Measurements from ENCODE around the gene EDNRA. TPM values are rescaled to one million over a fixed set of nuclear protein-coding genes. Genes with fewer than 3 reads are reported as not detected.

The EDNRA gene
- total and polyA plus RNA-seq, 5 experiments from 2014 or later = not detected

- H3K27ac Mint-ChIP-seq = no peak overlapping the region
- H3K27me3 Mint-ChIP-seq = peaks cover 4 to 33% (median 13%) of the 10 kb centered on the region in 5 donors
- ATAC-seq = no peak
- DNase-seq = no peak
- peaks cover 0 to 3% (median 0%) of the 10 kb centered on the region in 9 donors for H3K9me3 Mint-ChIP-seq
- POLR2A ChIA-PET = no interaction called here
- H3K4me3 Mint-ChIP-seq = no peak overlapping the region
- peaks cover 0 to 2% (median 0%) of the 10 kb centered on the region in 3 donors for H3K36me3 Mint-ChIP-seq
- H3K4me1 Mint-ChIP-seq = no peaks in the 10 kb centered on the region
These were observed 28.5 kb downstream of the EDNRA start for GRCh38 chr4:147509386-147509785.

GRCh38 chr4:147510962-147511668, 30.2 kb downstream of the EDNRA start:
- no peak for DNase-seq
- H3K4me1 Mint-ChIP-seq = no peaks in the 10 kb centered on the region
- no peak overlapping the region for H3K27ac Mint-ChIP-seq
- H3K36me3 Mint-ChIP-seq = no peaks in the 10 kb centered on the region
- POLR2A ChIA-PET = no interaction called here
- ATAC-seq = no peak
- H3K9me3 Mint-ChIP-seq = no peaks in the 10 kb centered on the region
- no peak overlapping the region for H3K4me3 Mint-ChIP-seq
- H3K27me3 Mint-ChIP-seq = peaks cover 2 to 37% (median 13%) of the 10 kb centered on the region in 5 donors

GRCh38 chr4:147513091-147513490, 32.2 kb downstream of the EDNRA start:
- POLR2A ChIA-PET = no interaction called here

GRCh38 chr4:147513952-147514351, 33.1 kb downstream of the EDNRA start:
- ATAC-seq = no peak
- DNase-seq = no peak
- no peaks in the 10 kb centered on the region for H3K4me1 Mint-ChIP-seq
- POLR2A ChIA-PET = no interaction called here
- peaks cover 1 to 37% (median 16%) of the 10 kb centered on the region in 5 donors for H3K27me3 Mint-ChIP-seq
- no peak overlapping the region for H3K27ac Mint-ChIP-seq
- no peaks in the 10 kb centered on the region for H3K36me3 Mint-ChIP-seq
- no peak overlapping the region for H3K4me3 Mint-ChIP-seq
- no peaks in the 10 kb centered on the region for H3K9me3 Mint-ChIP-seq

More at GRCh38 chr4:147513091-147513490, 32.2 kb downstream of the EDNRA start:
- no peaks in the 10 kb centered on the region for H3K4me1 Mint-ChIP-seq
- H3K4me3 Mint-ChIP-seq = no peak overlapping the region
- ATAC-seq (no peak), DNase-seq (no peak)
- peaks cover 2 to 37% (median 16%) of the 10 kb centered on the region in 5 donors for H3K27me3 Mint-ChIP-seq
- no peaks in the 10 kb centered on the region for H3K9me3 Mint-ChIP-seq
- no peaks in the 10 kb centered on the region for H3K36me3 Mint-ChIP-seq
- H3K27ac Mint-ChIP-seq = no peak overlapping the region

DNA sequence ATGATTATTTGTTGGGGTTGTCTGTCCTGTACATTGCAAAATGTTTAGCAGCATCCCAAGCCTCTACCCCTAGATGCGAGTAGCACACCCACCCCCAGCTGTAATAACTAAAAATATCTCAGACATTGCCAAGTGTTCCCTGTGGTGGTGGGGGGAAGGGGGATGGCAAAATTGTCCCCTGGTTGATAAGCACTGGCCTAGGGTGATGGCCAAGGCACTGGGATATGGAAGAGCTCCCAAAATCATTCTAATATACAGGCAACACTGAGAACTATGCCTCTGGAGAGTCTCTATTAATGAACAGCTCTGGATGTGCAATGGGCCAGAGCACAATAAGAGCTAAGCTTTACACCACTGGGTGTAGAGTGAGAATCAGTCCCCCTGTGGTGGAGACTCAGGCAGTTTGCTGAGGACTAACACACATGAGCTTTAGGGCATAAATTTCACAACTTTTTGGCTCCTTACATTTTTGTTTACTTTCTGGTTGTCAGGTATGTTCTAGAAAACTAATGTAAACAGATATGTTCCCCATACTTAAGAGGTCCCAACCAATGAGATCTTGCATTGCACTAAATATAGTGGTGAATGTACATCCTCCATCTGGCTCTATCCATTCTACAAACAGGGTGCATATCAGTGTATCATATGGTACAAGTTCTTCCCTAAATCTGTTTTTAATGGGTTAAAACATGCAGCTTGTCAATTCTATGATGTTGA, 34.5 kb downstream of the EDNRA start:
- peaks cover 2 to 48% (median 20%) of the 10 kb centered on the region in 5 donors for H3K27me3 Mint-ChIP-seq
- no peak for DNase-seq
- no peak for ATAC-seq
- no peak overlapping the region for H3K4me3 Mint-ChIP-seq
- no peaks in the 10 kb centered on the region for H3K36me3 Mint-ChIP-seq
- H3K4me1 Mint-ChIP-seq = no peaks in the 10 kb centered on the region
- H3K9me3 Mint-ChIP-seq = no peaks in the 10 kb centered on the region
- POLR2A ChIA-PET = no interaction called here
- no peak overlapping the region for H3K27ac Mint-ChIP-seq

DNA sequence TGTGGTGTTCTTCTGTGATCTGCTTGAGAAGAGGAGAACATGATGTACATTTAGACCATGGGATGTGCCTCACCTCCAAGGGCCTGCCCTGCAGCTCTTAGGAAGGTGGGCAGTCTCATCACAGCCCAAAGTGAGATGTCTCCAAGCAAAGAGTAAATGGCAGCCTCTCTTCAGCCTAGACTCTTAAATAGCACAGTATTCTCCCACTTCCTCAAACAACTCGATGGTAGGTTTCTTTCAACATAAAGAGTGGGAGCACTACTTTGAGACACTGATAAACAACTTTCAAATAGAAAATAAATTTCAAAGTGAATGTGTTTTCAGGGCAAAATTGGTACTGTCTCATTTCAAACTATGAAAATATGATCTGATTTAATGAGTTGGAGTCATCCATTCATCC, 35.2 kb downstream of the EDNRA start:
- ATAC-seq (no peak), DNase-seq (no peak)
- no peaks in the 10 kb centered on the region for H3K4me1 Mint-ChIP-seq
- POLR2A ChIA-PET = no interaction called here
- H3K27me3 Mint-ChIP-seq = peaks cover 2 to 46% (median 20%) of the 10 kb centered on the region in 5 donors
- no peak overlapping the region for H3K4me3 Mint-ChIP-seq
- H3K36me3 Mint-ChIP-seq = no peaks in the 10 kb centered on the region
- H3K27ac Mint-ChIP-seq = no peak overlapping the region
- no peaks in the 10 kb centered on the region for H3K9me3 Mint-ChIP-seq

GRCh38 chr4:147518086-147518485, 37.2 kb downstream of the EDNRA start:
- POLR2A ChIA-PET = no interaction called here
- ATAC-seq = no peak

GRCh38 chr4:147518846-147519767, 38.2 kb downstream of the EDNRA start:
- no peak overlapping the region for H3K4me3 Mint-ChIP-seq
- ATAC-seq (peak in 1 of 2 donors; percentile 73), DNase-seq (peak; percentile 4 to 64 (median 26))
- POLR2A ChIA-PET = interaction anchor here (0.6 kb wide), 1 partner anchor 90 kb away, joined by 6 read pairs; no protein-coding TSS in a partner anchor
- peaks cover 2 to 19% (median 5%) of the 10 kb centered on the region in 5 donors for H3K27me3 Mint-ChIP-seq
- H3K36me3 Mint-ChIP-seq = no peaks in the 10 kb centered on the region
- H3K4me1 Mint-ChIP-seq = no peaks in the 10 kb centered on the region
- no peaks in the 10 kb centered on the region for H3K9me3 Mint-ChIP-seq
- H3K27ac Mint-ChIP-seq = no peak overlapping the region

More at GRCh38 chr4:147518086-147518485, 37.2 kb downstream of the EDNRA start:
- Mint-ChIP-seq H3K27me3 (peaks cover 2 to 29% (median 8%) of the 10 kb centered on the region in 5 donors), H3K4me3 (no peak overlapping the region), H3K27ac (no peak overlapping the region), H3K4me1 (no peaks in the 10 kb centered on the region), H3K36me3 (no peaks in the 10 kb centered on the region), H3K9me3 (no peaks in the 10 kb centered on the region)
- no peak for DNase-seq

GRCh38 chr4:147524601-147525000, 43.7 kb downstream of the EDNRA start:
- ATAC-seq = no peak
- H3K27ac Mint-ChIP-seq = no peak overlapping the region
- H3K4me1 Mint-ChIP-seq = no peaks in the 10 kb centered on the region
- H3K9me3 Mint-ChIP-seq = no peaks in the 10 kb centered on the region
- H3K4me3 Mint-ChIP-seq = no peak overlapping the region
- POLR2A ChIA-PET = no interaction called here
- DNase-seq = no peak
- peaks cover 0 to 23% (median 10%) of the 10 kb centered on the region in 5 donors for H3K27me3 Mint-ChIP-seq
- H3K36me3 Mint-ChIP-seq = no peaks in the 10 kb centered on the region

DNA sequence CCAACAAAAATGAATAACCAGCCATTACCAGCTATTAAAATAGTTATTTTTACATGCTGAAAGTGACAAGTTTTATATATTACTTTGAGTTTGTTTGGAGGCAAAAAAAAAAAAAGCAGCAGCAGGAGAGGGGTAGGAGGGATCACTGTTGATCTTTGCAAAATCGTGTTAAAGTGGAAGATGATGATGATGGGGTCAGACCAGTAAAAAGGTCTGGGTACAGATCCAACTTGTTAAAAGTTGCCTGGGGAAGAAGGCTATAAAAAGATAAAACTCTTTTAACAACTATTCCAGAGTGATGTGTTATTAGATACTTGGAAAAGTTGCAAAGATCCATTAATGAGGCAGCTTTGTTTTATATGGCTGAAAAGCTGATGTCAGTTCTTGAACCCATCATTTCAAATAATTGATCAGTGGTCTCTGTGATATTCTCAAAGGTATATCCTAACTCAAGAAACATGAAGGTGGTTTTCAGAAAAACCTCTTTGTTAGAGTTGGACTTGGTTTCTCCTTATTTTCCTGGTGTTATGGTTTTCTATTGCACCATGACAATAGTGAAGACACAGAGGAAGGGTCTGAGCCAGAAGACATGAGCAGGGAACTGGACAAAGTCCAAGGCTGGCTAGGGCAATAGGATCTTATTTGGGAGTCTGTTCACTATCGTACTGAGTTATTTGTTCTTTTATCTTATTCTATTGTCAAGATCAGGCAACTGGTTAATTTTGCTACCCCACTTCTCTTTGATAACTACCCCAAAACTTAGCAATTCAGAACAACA, 44.8 kb downstream of the EDNRA start:
- Mint-ChIP-seq H3K27me3 (peaks cover 0 to 15% (median 10%) of the 10 kb centered on the region in 5 donors), H3K4me1 (no peaks in the 10 kb centered on the region), H3K36me3 (no peaks in the 10 kb centered on the region), H3K9me3 (no peaks in the 10 kb centered on the region), H3K27ac (no peak overlapping the region), H3K4me3 (no peak overlapping the region)
- no peak for DNase-seq
- POLR2A ChIA-PET = no interaction called here
- no peak for ATAC-seq

DNA sequence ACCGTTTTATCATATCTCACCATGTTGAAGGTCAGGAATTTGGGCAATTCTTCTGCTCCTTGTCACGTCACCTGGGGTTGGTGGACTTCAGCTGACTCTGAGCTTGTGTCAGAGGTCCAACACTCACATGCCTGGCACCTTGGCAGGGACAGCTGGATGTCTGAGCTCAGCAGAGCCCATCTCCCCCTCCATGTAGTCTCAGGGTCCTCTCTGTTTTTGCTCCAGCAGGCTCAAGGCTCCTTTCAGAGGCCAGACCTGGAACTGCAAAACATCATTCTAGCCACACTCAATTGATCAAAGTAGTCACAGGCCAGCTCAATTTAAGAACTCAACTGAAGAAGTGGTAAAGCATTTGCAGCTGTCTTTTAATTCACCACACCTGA, 45.4 kb downstream of the EDNRA start:
- peaks cover 0 to 20% (median 10%) of the 10 kb centered on the region in 5 donors for H3K27me3 Mint-ChIP-seq
- no peak for DNase-seq
- no peak overlapping the region for H3K4me3 Mint-ChIP-seq
- no peaks in the 10 kb centered on the region for H3K9me3 Mint-ChIP-seq
- no peak overlapping the region for H3K27ac Mint-ChIP-seq
- no peaks in the 10 kb centered on the region for H3K4me1 Mint-ChIP-seq
- ATAC-seq = no peak
- no peaks in the 10 kb centered on the region for H3K36me3 Mint-ChIP-seq
- POLR2A ChIA-PET = no interaction called here

- no peak for ATAC-seq
- no peaks in the 10 kb centered on the region for H3K36me3 Mint-ChIP-seq
- no peak overlapping the region for H3K27ac Mint-ChIP-seq
- H3K4me1 Mint-ChIP-seq = no peaks in the 10 kb centered on the region
- H3K9me3 Mint-ChIP-seq = no peaks in the 10 kb centered on the region
- DNase-seq = no peak
- H3K27me3 Mint-ChIP-seq = peaks cover 2 to 23% (median 10%) of the 10 kb centered on the region in 5 donors
- POLR2A ChIA-PET = no interaction called here
- H3K4me3 Mint-ChIP-seq = no peak overlapping the region
These were observed 47.2 kb downstream of the EDNRA start for GRCh38 chr4:147528054-147528453.
